Neural cell (in vitro differentiated cells): Measurements from ENCODE around the gene GNAS. TPM values are rescaled to one million over a fixed set of nuclear protein-coding genes. Genes with fewer than 3 reads are reported as not detected.

ENCODE experiments used
- H2AFZ ChIP-seq: fragments of 200-600, 300-800 bp; sonication (generic), shearing (Covaris generic); 2 replicates; pipeline ENCODE4 v1.6.0; 2014; ENCODE audit warnings: low read depth, mild to moderate bottlenecking, antibody characterized with exemption, low read length, moderate library complexity
- H3F3A ChIP-seq: fragments of 200-600 bp; shearing (Covaris generic); 2 replicates; pipeline ENCODE4 v1.6.1; 2016; ENCODE audit warnings: mild to moderate bottlenecking, moderate library complexity, mixed read lengths, antibody characterized with exemption, low read length; ENCODE audit not compliant: insufficient read depth, poor library complexity, severe bottlenecking
- H3K27ac ChIP-seq: fragments of 200-600, 300-800 bp; sonication (generic), shearing (Covaris generic); 2 replicates; pipeline ENCODE4 v1.5.1; 2014; ENCODE audit warnings: mild to moderate bottlenecking, low read length, moderate library complexity
- H3K27me3 ChIP-seq: fragments of 300-800, 200-600 bp; sonication (generic), shearing (Covaris generic); 2 replicates; pipeline ENCODE4 v1.6.0; 2014; ENCODE audit warnings: mild to moderate bottlenecking, low read depth, low read length, moderate library complexity; ENCODE audit not compliant: insufficient read depth
- H3K36me3 ChIP-seq: fragments of 300-800, 200-600 bp; sonication (generic), shearing (Covaris generic); 2 replicates; pipeline ENCODE4 v1.5.1; 2014; ENCODE audit warnings: mild to moderate bottlenecking, antibody characterized with exemption, low read length, moderate library complexity; ENCODE audit not compliant: insufficient read depth
- H3K4me2 ChIP-seq: fragments of 300-800, 200-600 bp; sonication (generic), shearing (Covaris generic); 2 replicates; pipeline ENCODE4 v1.6.0; 2014; ENCODE audit warnings: mild to moderate bottlenecking, low read length
- H3K4me3 ChIP-seq: fragments of 300-800, 200-600 bp; sonication (generic), shearing (Covaris generic); 2 replicates; pipeline ENCODE4 v1.5.1; 2014; ENCODE audit warnings: mild to moderate bottlenecking, low read length, moderate library complexity
- H3K79me2 ChIP-seq: fragments of 200-600 bp; shearing (Covaris generic); replicated peaks from 2 replicates; pipeline ENCODE4 v1.6.0; 2014; ENCODE audit warnings: mild to moderate bottlenecking, low read length, moderate library complexity; ENCODE audit not compliant: insufficient read depth
- H3K9ac ChIP-seq: fragments of 300-800, 200-600 bp; sonication (generic), shearing (Covaris generic); 2 replicates; pipeline ENCODE4 v1.6.1; 2016; ENCODE audit warnings: mild to moderate bottlenecking, low read length, mixed read lengths
- H3K9me2 ChIP-seq: fragments of 200-600 bp; shearing (Covaris generic); 2 replicates; pipeline ENCODE4 v1.6.1; 2016; ENCODE audit warnings: mild to moderate bottlenecking, low read length, mixed read lengths; ENCODE audit not compliant: insufficient read depth
- H3K9me3 ChIP-seq: fragments of 200-600, 300-800 bp; sonication (generic), shearing (Covaris generic); 2 replicates; pipeline ENCODE4 v1.6.1; 2016; ENCODE audit warnings: mild to moderate bottlenecking, mixed run types, low read length, moderate library complexity, mixed read lengths
- H4K20me1 ChIP-seq: fragments of 200-600 bp; shearing (Covaris generic); 2 replicates; pipeline ENCODE4 v1.6.1; 2016; ENCODE audit warnings: mild to moderate bottlenecking, mixed run types; ENCODE audit not compliant: insufficient read depth
- EP300 ChIP-seq: fragments of 450-650 bp; conservative IDR thresholded peaks from 2 replicates; pipeline ENCODE4 v1.6.1; 2014; ENCODE audit warnings: antibody characterized with exemption, mild to moderate bottlenecking, moderate library complexity; ENCODE audit not compliant: poor library complexity, severe bottlenecking
- EZH2 ChIP-seq: fragments of 200-600, 300-800 bp; shearing (Covaris generic), sonication (generic); IDR thresholded peaks from 2 replicates; pipeline ENCODE4 v1.6.1; 2014; ENCODE audit warnings: antibody characterized with exemption, low read length, borderline replicate concordance, mild to moderate bottlenecking; ENCODE audit not compliant: insufficient read depth, poor library complexity, severe bottlenecking
- MXI1 ChIP-seq: fragments of 450-650 bp; conservative IDR thresholded peaks from 2 replicates; pipeline ENCODE4 v1.6.1; 2014; ENCODE audit warnings: antibody characterized with exemption, mild to moderate bottlenecking; ENCODE audit not compliant: poor library complexity, severe bottlenecking
- POLR2AphosphoS5 ChIP-seq: IDR thresholded peaks from 2 replicates; pipeline ENCODE4 v1.6.1; 2012
- RAD21 ChIP-seq: fragments of 450-650 bp; conservative IDR thresholded peaks from 2 replicates; pipeline ENCODE4 v1.6.1; 2014; ENCODE audit warnings: antibody characterized with exemption, mild to moderate bottlenecking, moderate library complexity
- SMC3 ChIP-seq: fragments of 450-650 bp; conservative IDR thresholded peaks from 2 replicates; pipeline ENCODE4 v1.6.1; 2014; ENCODE audit warnings: antibody characterized with exemption, mild to moderate bottlenecking, moderate library complexity; ENCODE audit not compliant: poor library complexity
- TAF1 ChIP-seq: IDR thresholded peaks from 2 replicates; pipeline ENCODE4 v1.6.1; 2012; ENCODE audit warnings: low read depth
- polyA plus RNA-seq: library from polyadenylated mRNA; depleted of rRNA; stranded (reverse); fragments of >200 nt; gene quantifications from 2 replicates; pipeline ENCODE4 v1.2.3, GENCODE V29; 2014
- TF ChIP-seq, protein P1 (sequence below): fragments of 450-650 bp; IDR thresholded peaks from 2 replicates; pipeline ENCODE4 v1.5.1; 2014; ENCODE audit warnings: antibody characterized with exemption, mild to moderate bottlenecking, moderate library complexity; ENCODE audit not compliant: poor library complexity, severe bottlenecking
- TF ChIP-seq, protein P2 (sequence below): IDR thresholded peaks from 2 replicates; pipeline ENCODE4 v1.6.1; 2012; ENCODE audit warnings: borderline replicate concordance

Gene GNAS
- polyA plus RNA-seq, 1 donor from 2014 or later = 958 TPM

DNA sequence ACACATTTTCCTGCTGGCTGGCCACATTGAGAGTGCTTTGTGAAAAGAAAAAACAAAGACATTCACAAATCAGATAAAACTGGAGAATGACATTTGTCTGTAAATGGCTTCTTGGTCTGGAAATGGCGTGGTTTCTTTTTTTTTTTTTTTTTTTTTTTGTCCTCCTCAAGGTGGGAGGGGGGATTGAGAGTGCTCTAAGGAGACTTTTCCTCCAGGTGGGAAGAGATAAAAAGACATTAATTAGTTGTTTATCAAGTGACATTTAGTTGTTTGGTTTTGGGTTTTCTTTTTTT, 40.4 kb downstream of the GNAS start:
- Histone ChIP-seq H3K9ac (peak overlapping the region; percentile 100), H3K79me2 (peaks cover 54% of the 10 kb centered on the region), H3F3A (no peaks in the 10 kb centered on the region), H3K4me3 (peak overlapping the region; percentile 86), H3K27me3 (no peaks in the 10 kb centered on the region), H3K27ac (peak overlapping the region; percentile 99), H2AFZ (peak overlapping the region; percentile 30), H4K20me1 (no peaks in the 10 kb centered on the region), H3K36me3 (no peaks in the 10 kb centered on the region), H3K9me2 (no peaks in the 10 kb centered on the region), H3K4me2 (peak overlapping the region; percentile 77), H3K9me3 (no peaks in the 10 kb centered on the region)
- TF ChIP-seq TAF1 = no peak
- TF ChIP-seq, protein P1, sequence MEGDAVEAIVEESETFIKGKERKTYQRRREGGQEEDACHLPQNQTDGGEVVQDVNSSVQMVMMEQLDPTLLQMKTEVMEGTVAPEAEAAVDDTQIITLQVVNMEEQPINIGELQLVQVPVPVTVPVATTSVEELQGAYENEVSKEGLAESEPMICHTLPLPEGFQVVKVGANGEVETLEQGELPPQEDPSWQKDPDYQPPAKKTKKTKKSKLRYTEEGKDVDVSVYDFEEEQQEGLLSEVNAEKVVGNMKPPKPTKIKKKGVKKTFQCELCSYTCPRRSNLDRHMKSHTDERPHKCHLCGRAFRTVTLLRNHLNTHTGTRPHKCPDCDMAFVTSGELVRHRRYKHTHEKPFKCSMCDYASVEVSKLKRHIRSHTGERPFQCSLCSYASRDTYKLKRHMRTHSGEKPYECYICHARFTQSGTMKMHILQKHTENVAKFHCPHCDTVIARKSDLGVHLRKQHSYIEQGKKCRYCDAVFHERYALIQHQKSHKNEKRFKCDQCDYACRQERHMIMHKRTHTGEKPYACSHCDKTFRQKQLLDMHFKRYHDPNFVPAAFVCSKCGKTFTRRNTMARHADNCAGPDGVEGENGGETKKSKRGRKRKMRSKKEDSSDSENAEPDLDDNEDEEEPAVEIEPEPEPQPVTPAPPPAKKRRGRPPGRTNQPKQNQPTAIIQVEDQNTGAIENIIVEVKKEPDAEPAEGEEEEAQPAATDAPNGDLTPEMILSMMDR = no peak
- TF ChIP-seq POLR2AphosphoS5 = no peak
- no peak for TF ChIP-seq EZH2
- no peak for TF ChIP-seq MXI1
- TF ChIP-seq, protein P2, sequence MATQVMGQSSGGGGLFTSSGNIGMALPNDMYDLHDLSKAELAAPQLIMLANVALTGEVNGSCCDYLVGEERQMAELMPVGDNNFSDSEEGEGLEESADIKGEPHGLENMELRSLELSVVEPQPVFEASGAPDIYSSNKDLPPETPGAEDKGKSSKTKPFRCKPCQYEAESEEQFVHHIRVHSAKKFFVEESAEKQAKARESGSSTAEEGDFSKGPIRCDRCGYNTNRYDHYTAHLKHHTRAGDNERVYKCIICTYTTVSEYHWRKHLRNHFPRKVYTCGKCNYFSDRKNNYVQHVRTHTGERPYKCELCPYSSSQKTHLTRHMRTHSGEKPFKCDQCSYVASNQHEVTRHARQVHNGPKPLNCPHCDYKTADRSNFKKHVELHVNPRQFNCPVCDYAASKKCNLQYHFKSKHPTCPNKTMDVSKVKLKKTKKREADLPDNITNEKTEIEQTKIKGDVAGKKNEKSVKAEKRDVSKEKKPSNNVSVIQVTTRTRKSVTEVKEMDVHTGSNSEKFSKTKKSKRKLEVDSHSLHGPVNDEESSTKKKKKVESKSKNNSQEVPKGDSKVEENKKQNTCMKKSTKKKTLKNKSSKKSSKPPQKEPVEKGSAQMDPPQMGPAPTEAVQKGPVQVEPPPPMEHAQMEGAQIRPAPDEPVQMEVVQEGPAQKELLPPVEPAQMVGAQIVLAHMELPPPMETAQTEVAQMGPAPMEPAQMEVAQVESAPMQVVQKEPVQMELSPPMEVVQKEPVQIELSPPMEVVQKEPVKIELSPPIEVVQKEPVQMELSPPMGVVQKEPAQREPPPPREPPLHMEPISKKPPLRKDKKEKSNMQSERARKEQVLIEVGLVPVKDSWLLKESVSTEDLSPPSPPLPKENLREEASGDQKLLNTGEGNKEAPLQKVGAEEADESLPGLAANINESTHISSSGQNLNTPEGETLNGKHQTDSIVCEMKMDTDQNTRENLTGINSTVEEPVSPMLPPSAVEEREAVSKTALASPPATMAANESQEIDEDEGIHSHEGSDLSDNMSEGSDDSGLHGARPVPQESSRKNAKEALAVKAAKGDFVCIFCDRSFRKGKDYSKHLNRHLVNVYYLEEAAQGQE = no peak
- no peak for TF ChIP-seq SMC3
- TF ChIP-seq EP300 = no peak
- TF ChIP-seq RAD21 = no peak

DNA sequence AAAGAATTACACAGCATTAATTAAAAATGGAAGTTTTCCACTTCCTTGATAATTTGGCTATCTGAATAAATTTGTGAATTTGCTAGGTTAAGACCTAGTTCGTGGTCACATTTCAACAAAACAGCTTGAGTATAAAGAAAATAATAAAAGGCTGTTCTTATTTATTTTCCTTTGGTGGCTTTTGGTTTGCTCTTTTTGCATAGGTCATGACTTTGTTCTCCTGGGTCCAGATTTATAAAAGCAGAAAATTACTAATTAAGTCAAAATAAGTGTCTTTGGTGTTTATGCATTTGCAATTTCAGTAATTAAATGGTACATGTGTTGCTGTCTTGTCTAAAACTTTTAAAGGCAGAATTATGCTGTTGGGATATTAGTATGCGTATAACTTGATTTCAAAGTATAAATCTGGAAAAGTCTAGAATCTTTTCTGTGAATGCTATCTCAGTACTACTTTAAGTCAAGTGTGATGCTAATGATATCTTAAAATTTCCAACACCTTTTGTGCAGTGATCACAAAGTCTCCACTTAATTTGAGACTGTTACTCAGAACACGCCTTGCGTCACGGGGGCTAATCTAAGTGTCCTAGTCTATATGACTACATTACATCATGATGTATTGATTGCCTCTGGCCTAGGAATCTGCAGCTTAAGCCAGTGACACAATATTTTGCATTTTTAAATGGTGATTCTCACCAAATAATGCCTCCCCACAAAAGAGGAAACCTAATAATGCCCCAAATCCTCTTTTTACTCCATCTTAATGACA, 41.0 kb downstream of the GNAS start:
- Histone ChIP-seq H3K4me2 (peak overlapping the region; percentile 77), H3K4me3 (peak overlapping the region; percentile 86), H3K36me3 (no peaks in the 10 kb centered on the region), H3K9ac (peak overlapping the region; percentile 100), H4K20me1 (no peaks in the 10 kb centered on the region), H3F3A (no peaks in the 10 kb centered on the region), H3K9me3 (no peaks in the 10 kb centered on the region), H3K9me2 (no peaks in the 10 kb centered on the region), H2AFZ (no peak overlapping the region), H3K27me3 (no peaks in the 10 kb centered on the region), H3K79me2 (peaks cover 61% of the 10 kb centered on the region), H3K27ac (peak overlapping the region; percentile 99)
- TF ChIP-seq POLR2AphosphoS5 = peak; percentile 39
- TF ChIP-seq, protein P1 = no peak
